HEK293T (cell line): ENCODE measurements around the gene SCN8A.

Experiments used
- BHLHE40 ChIP-seq: fragments of 450-650 bp; IDR thresholded peaks from 2 replicates; pipeline ENCODE4 v1.6.1; 2016; ENCODE audit warnings: mild to moderate bottlenecking, moderate library complexity, borderline replicate concordance
- CTBP1 ChIP-seq: fragments of 450-650 bp; IDR thresholded peaks from 2 replicates; pipeline ENCODE4 v1.6.1; 2016; ENCODE audit warnings: borderline replicate concordance
- FOXK2 ChIP-seq: fragments of 450-650 bp; IDR thresholded peaks from 2 replicates; pipeline ENCODE4 v1.6.1; 2016; ENCODE audit warnings: mild to moderate bottlenecking
- FOXM1 ChIP-seq: fragments of 450-650 bp; IDR thresholded peaks from 2 replicates; pipeline ENCODE4 v1.6.1; 2017; ENCODE audit warnings: mild to moderate bottlenecking, borderline replicate concordance
- HDGF ChIP-seq: fragments of 450-650 bp; IDR thresholded peaks from 2 replicates; pipeline ENCODE4 v1.6.1; 2017; ENCODE audit warnings: antibody characterized with exemption, borderline replicate concordance
- TARDBP ChIP-seq: fragments of 450-650 bp; IDR thresholded peaks from 2 replicates; pipeline ENCODE4 v1.6.1; 2016
- ZNF384 ChIP-seq: fragments of 450-650 bp; IDR thresholded peaks from 2 replicates; pipeline ENCODE4 v1.6.1; 2016

GRCh38 chr12:51591016-51591901 is at the start of gene SCN8A:
- no peak for TF ChIP-seq BHLHE40
- TF ChIP-seq FOXM1 = no peak
- TF ChIP-seq ZNF384 = no peak
- no peak for TF ChIP-seq CTBP1
- TF ChIP-seq FOXK2 = no peak
- TF ChIP-seq TARDBP = no peak
- no peak for TF ChIP-seq HDGF
